ENCODE data around the gene PCGF5.

PCGF5 gene

DNA sequence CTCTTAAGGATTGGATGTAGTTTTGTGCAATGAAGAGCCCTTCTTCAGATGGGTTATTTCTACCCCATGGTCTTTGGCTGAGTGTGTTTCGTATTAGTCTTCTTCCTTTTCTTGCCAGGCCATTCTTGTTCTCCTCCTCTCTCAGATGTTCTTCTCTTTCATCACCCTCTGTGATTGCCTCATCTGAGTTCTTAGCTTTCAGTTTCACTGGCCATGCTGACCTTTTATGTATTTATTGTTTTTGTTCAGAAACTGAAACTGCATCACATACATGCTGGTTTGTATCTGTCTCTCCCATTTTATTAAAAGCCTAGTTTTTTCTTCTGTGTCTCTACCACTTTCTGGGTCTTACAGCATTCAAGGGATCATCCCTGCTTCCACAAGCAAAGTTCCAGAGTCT is 21.7 kb upstream of the PCGF5 start:
- no peaks in the 10 kb centered on the region for H3K9me2 ChIP-seq (replicated peaks; ENCODE audit: low read depth, low read length)
- no peak overlapping the region for H2AFZ ChIP-seq (ENCODE audit: low read length)
- no peak overlapping the region for H3K4me2 ChIP-seq (ENCODE audit: low read depth, low read length, poor library complexity, severe bottlenecking)
- H3K9ac ChIP-seq (ENCODE audit: low read depth, low read length, poor library complexity, severe bottlenecking), result no peak overlapping the region
- H3K4me3 ChIP-seq (ENCODE audit: low read length, poor library complexity, severe bottlenecking), result no peak overlapping the region
- no peak for TF ChIP-seq EZH2phosphoT487 (IDR thresholded peaks at IDR 0.05; ENCODE audit: borderline replicate concordance)
- TF ChIP-seq, protein P1, sequence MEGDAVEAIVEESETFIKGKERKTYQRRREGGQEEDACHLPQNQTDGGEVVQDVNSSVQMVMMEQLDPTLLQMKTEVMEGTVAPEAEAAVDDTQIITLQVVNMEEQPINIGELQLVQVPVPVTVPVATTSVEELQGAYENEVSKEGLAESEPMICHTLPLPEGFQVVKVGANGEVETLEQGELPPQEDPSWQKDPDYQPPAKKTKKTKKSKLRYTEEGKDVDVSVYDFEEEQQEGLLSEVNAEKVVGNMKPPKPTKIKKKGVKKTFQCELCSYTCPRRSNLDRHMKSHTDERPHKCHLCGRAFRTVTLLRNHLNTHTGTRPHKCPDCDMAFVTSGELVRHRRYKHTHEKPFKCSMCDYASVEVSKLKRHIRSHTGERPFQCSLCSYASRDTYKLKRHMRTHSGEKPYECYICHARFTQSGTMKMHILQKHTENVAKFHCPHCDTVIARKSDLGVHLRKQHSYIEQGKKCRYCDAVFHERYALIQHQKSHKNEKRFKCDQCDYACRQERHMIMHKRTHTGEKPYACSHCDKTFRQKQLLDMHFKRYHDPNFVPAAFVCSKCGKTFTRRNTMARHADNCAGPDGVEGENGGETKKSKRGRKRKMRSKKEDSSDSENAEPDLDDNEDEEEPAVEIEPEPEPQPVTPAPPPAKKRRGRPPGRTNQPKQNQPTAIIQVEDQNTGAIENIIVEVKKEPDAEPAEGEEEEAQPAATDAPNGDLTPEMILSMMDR (conservative IDR thresholded peaks at IDR 0.05; ENCODE audit: low read length), result no peak
- no peaks in the 10 kb centered on the region for H3F3A ChIP-seq (ENCODE audit: low read depth)
- H3K27me3 ChIP-seq (ENCODE audit: insufficient read depth, low read length, poor library complexity, severe bottlenecking), result no peaks in the 10 kb centered on the region
- H3K4me1 ChIP-seq (ENCODE audit: insufficient read depth, low read length, poor library complexity, severe bottlenecking), result peaks cover 24% of the 10 kb centered on the region
- no peaks in the 10 kb centered on the region for H3K36me3 ChIP-seq (ENCODE audit: insufficient read depth, low read length)
- peaks cover 15% of the 10 kb centered on the region; the same call in 1 of the 2 replicates for H3K79me2 ChIP-seq (ENCODE audit: insufficient read depth, low read length)
- H3K9me3 ChIP-seq (ENCODE audit: insufficient read depth, low read depth, low read length), result no peaks in the 10 kb centered on the region
- peaks cover 4% of the 10 kb centered on the region for H4K20me1 ChIP-seq (ENCODE audit: insufficient read depth, low read length, poor library complexity, severe bottlenecking)

- peak overlapping the region; percentile 66 for H3K4me2 ChIP-seq (ENCODE audit: low read depth, low read length, poor library complexity, severe bottlenecking)
- H3K4me3 ChIP-seq (ENCODE audit: low read length, poor library complexity, severe bottlenecking), result peak overlapping the region; percentile 50
- H3K79me2 ChIP-seq (ENCODE audit: insufficient read depth, low read length), result peaks cover 17% of the 10 kb centered on the region; the same call in 1 of the 2 replicates
- H3K36me3 ChIP-seq (ENCODE audit: insufficient read depth, low read length), result no peaks in the 10 kb centered on the region
- H3K4me1 ChIP-seq (ENCODE audit: insufficient read depth, low read length, poor library complexity, severe bottlenecking), result peaks cover 24% of the 10 kb centered on the region
- no peak for TF ChIP-seq EZH2phosphoT487 (IDR thresholded peaks at IDR 0.05; ENCODE audit: borderline replicate concordance)
- TF ChIP-seq, protein P1 (conservative IDR thresholded peaks at IDR 0.05; ENCODE audit: low read length), result no peak
- no peaks in the 10 kb centered on the region for H3F3A ChIP-seq (ENCODE audit: low read depth)
- H2AFZ ChIP-seq (ENCODE audit: low read length), result no peak overlapping the region
- H3K27me3 ChIP-seq (ENCODE audit: insufficient read depth, low read length, poor library complexity, severe bottlenecking), result no peaks in the 10 kb centered on the region
- H3K9ac ChIP-seq (ENCODE audit: low read depth, low read length, poor library complexity, severe bottlenecking), result no peak overlapping the region
- H3K9me3 ChIP-seq (ENCODE audit: insufficient read depth, low read depth, low read length), result no peaks in the 10 kb centered on the region
- H4K20me1 ChIP-seq (ENCODE audit: insufficient read depth, low read length, poor library complexity, severe bottlenecking), result peaks cover 4% of the 10 kb centered on the region
- no peaks in the 10 kb centered on the region for H3K9me2 ChIP-seq (replicated peaks; ENCODE audit: low read depth, low read length)
Observed at GRCh38 chr10:91200314-91201212, 19.9 kb upstream of the PCGF5 start.

- H3K36me3 ChIP-seq (ENCODE audit: insufficient read depth, low read length), result no peaks in the 10 kb centered on the region
- H4K20me1 ChIP-seq (ENCODE audit: insufficient read depth, low read length, poor library complexity, severe bottlenecking), result peaks cover 4% of the 10 kb centered on the region
- H2AFZ ChIP-seq (ENCODE audit: low read length), result no peak overlapping the region
- no peak overlapping the region for H3K9ac ChIP-seq (ENCODE audit: low read depth, low read length, poor library complexity, severe bottlenecking)
- H3K9me3 ChIP-seq (ENCODE audit: insufficient read depth, low read depth, low read length), result no peaks in the 10 kb centered on the region
- H3K79me2 ChIP-seq (ENCODE audit: insufficient read depth, low read length), result peaks cover 17% of the 10 kb centered on the region; the same call in 1 of the 2 replicates
- no peaks in the 10 kb centered on the region for H3K9me2 ChIP-seq (replicated peaks; ENCODE audit: low read depth, low read length)
- no peaks in the 10 kb centered on the region for H3K27me3 ChIP-seq (ENCODE audit: insufficient read depth, low read length, poor library complexity, severe bottlenecking)
- peak overlapping the region; percentile 50 for H3K4me3 ChIP-seq (ENCODE audit: low read length, poor library complexity, severe bottlenecking)
- H3F3A ChIP-seq (ENCODE audit: low read depth), result no peaks in the 10 kb centered on the region
- TF ChIP-seq, protein P1 (conservative IDR thresholded peaks at IDR 0.05; ENCODE audit: low read length), result no peak
- no peak for TF ChIP-seq EZH2phosphoT487 (IDR thresholded peaks at IDR 0.05; ENCODE audit: borderline replicate concordance)
- peak overlapping the region; percentile 66 for H3K4me2 ChIP-seq (ENCODE audit: low read depth, low read length, poor library complexity, severe bottlenecking)
- peaks cover 28% of the 10 kb centered on the region for H3K4me1 ChIP-seq (ENCODE audit: insufficient read depth, low read length, poor library complexity, severe bottlenecking)
Observed at GRCh38 chr10:91201213-91201996, 19.1 kb upstream of the PCGF5 start.
